ENCODE data around the gene MFAP4. TPM values are rescaled to one million over a fixed set of nuclear protein-coding genes. Genes with fewer than 3 reads are reported as not detected.

MFAP4 gene
- total RNA-seq, 1 experiment from 2014 or later, result not detected

- DNase-seq, result no peak
- Histone ChIP-seq H3K27ac (no peak overlapping the region), H3K9me2 (ENCODE audit: insufficient read depth) (no peaks in the 10 kb centered on the region), H4K20me1 (ENCODE audit: insufficient read depth) (no peaks in the 10 kb centered on the region), H3K27me3 (ENCODE audit: insufficient read depth, low read depth) (no peaks in the 10 kb centered on the region), H3K79me2 (ENCODE audit: low read depth) (no peaks in the 10 kb centered on the region), H3K4me2 (no peak overlapping the region), H3K36me3 (ENCODE audit: low read depth) (no peaks in the 10 kb centered on the region), H3K4me3 (no peak overlapping the region), H3K4me1 (replicated peaks; ENCODE audit: insufficient read depth) (no peaks in the 10 kb centered on the region), H2AFZ (no peak overlapping the region), H3K9me3 (ENCODE audit: insufficient read depth, low read depth) (no peaks in the 10 kb centered on the region), H3F3A (ENCODE audit: insufficient read depth, low read depth) (0 out of 2 replicates have a peak, but pooled peaks cover 2% of the 10 kb centered on the region)
- BruUV-seq (replicated peaks), result no TSS peak
- intact Hi-C loops (cut with micrococcal nuclease; ENCODE audit: unreplicated experiment), result no loop called here
- no peak for TF ChIP-seq EZH2 (IDR thresholded peaks at IDR 0.05; ENCODE audit: low read depth)
- TF ChIP-seq, protein P1, sequence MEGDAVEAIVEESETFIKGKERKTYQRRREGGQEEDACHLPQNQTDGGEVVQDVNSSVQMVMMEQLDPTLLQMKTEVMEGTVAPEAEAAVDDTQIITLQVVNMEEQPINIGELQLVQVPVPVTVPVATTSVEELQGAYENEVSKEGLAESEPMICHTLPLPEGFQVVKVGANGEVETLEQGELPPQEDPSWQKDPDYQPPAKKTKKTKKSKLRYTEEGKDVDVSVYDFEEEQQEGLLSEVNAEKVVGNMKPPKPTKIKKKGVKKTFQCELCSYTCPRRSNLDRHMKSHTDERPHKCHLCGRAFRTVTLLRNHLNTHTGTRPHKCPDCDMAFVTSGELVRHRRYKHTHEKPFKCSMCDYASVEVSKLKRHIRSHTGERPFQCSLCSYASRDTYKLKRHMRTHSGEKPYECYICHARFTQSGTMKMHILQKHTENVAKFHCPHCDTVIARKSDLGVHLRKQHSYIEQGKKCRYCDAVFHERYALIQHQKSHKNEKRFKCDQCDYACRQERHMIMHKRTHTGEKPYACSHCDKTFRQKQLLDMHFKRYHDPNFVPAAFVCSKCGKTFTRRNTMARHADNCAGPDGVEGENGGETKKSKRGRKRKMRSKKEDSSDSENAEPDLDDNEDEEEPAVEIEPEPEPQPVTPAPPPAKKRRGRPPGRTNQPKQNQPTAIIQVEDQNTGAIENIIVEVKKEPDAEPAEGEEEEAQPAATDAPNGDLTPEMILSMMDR (conservative IDR thresholded peaks at IDR 0.05), result no peak
- ChIA-PET CTCF (no interaction called here), POLR2A (ENCODE audit: unreplicated experiment) (no interaction called here)
Measured at GRCh38 chr17:19404264-19404663, 17.3 kb upstream of the MFAP4 start.

DNA sequence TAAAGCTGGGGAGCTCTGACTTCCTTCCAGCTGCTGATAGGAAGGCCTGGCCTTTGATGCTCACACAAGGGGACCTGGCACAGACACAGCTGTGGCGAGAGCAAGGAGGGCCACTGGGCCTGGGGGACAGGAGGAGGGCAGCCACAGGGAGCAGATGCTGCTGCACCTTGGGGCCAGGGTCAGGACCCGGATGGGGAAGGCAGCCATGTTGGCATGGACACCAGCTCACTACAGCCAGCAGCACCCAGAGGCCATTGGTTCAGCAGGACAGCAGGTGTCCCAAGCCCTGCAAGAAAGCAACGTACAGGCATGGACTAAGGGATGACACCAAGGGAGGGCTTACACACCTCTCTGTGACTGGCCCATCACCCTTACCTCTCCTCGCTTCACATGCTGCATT, 16.0 kb upstream of the MFAP4 start:
- Histone ChIP-seq H3K79me2 (ENCODE audit: low read depth) (no peaks in the 10 kb centered on the region), H3K4me3 (no peak overlapping the region), H3K9me2 (ENCODE audit: insufficient read depth) (no peaks in the 10 kb centered on the region), H3F3A (ENCODE audit: insufficient read depth, low read depth) (peaks cover 13% of the 10 kb centered on the region), H2AFZ (no peak overlapping the region), H3K27me3 (ENCODE audit: insufficient read depth, low read depth) (no peaks in the 10 kb centered on the region), H4K20me1 (ENCODE audit: insufficient read depth) (no peaks in the 10 kb centered on the region), H3K4me2 (no peak overlapping the region), H3K9me3 (ENCODE audit: insufficient read depth, low read depth) (no peaks in the 10 kb centered on the region), H3K27ac (no peak overlapping the region), H3K36me3 (ENCODE audit: low read depth) (no peaks in the 10 kb centered on the region), H3K4me1 (replicated peaks; ENCODE audit: insufficient read depth) (peaks cover 11% of the 10 kb centered on the region)
- no peak for DNase-seq
- CTCF ChIA-PET, result no interaction called here
- no peak for TF ChIP-seq EZH2 (IDR thresholded peaks at IDR 0.05; ENCODE audit: low read depth)
- TF ChIP-seq, protein P1 (conservative IDR thresholded peaks at IDR 0.05), result no peak
- BruUV-seq (replicated peaks), result no TSS peak
- POLR2A ChIA-PET (ENCODE audit: unreplicated experiment), result no interaction called here
- intact Hi-C loops (cut with micrococcal nuclease; ENCODE audit: unreplicated experiment), result no loop called here

DNA sequence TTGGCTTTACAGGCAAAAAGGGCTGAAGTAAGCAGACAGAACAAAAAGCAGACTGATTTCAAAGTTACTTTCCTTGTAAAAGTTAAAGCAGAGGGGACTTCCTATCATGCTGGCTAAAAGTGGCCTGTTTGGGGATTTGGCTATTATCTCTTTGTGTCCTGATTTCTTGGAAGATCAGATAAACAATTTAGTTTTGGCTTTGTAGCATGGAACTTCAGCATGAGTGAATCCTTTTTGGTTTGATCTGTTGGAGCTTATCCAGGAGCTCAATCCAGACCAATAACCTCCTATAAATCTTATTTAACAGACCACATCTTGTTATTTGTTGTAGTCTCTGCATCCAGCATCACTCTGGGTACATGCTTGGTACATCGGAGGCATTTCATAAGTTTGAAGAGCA, 15.2 kb upstream of the MFAP4 start:
- no peak overlapping the region for H3K4me2 ChIP-seq
- intact Hi-C loops (cut with micrococcal nuclease; ENCODE audit: unreplicated experiment), result no loop called here
- H3K9me2 ChIP-seq (ENCODE audit: insufficient read depth), result no peaks in the 10 kb centered on the region
- peaks cover 20% of the 10 kb centered on the region for H3K4me1 ChIP-seq (replicated peaks; ENCODE audit: insufficient read depth)
- TF ChIP-seq, protein P1 (conservative IDR thresholded peaks at IDR 0.05), result no peak
- no peak for TF ChIP-seq EZH2 (IDR thresholded peaks at IDR 0.05; ENCODE audit: low read depth)
- H4K20me1 ChIP-seq (ENCODE audit: insufficient read depth), result no peaks in the 10 kb centered on the region
- no peaks in the 10 kb centered on the region for H3K36me3 ChIP-seq (ENCODE audit: low read depth)
- peaks cover 20% of the 10 kb centered on the region for H3F3A ChIP-seq (ENCODE audit: insufficient read depth, low read depth)
- POLR2A ChIA-PET (ENCODE audit: unreplicated experiment), result no interaction called here
- no TSS peak for BruUV-seq (replicated peaks)
- no peaks in the 10 kb centered on the region for H3K9me3 ChIP-seq (ENCODE audit: insufficient read depth, low read depth)
- no peak overlapping the region for H3K4me3 ChIP-seq
- no peak overlapping the region for H3K27ac ChIP-seq
- H3K27me3 ChIP-seq (ENCODE audit: insufficient read depth, low read depth), result no peaks in the 10 kb centered on the region
- no peaks in the 10 kb centered on the region for H3K79me2 ChIP-seq (ENCODE audit: low read depth)
- DNase-seq, result no peak
- no peak overlapping the region for H2AFZ ChIP-seq
- CTCF ChIA-PET, result no interaction called here

All from PC-9 (cell line).